ENCODE measurements around the gene CELA1. TPM values are rescaled to one million over a fixed set of nuclear protein-coding genes. Genes with fewer than 3 reads are reported as not detected.

The CELA1 gene
- total and polyA plus RNA-seq, 10 of the 15 experiments (the other 5 are each of a cell fraction or from before 2014, with no cell fraction given): not detected

GRCh38 chr12:51342416-51342815, 4.1 kb downstream of the CELA1 start:
- H3K27ac ChIP-seq (ENCODE audit: control insufficient read depth, insufficient read depth): no peak overlapping the region
- no peaks in the 10 kb centered on the region for H3K79me2 ChIP-seq (ENCODE audit: control insufficient read depth, insufficient read depth, low read length)
- no peak for FAIRE-seq
- peaks cover 20% of the 10 kb centered on the region for H3K4me1 ChIP-seq (ENCODE audit: control insufficient read depth, insufficient read depth, low read length)
- H3K4me2 ChIP-seq (ENCODE audit: control insufficient read depth, insufficient read depth): no peak overlapping the region
- SMC1A ChIA-PET (ENCODE audit: uncharacterized antibody, unreplicated experiment): interaction anchor here (0.7 to 4.4 kb wide), 10 partner anchors 8 to 1205 kb away, joined by 3 to 67 read pairs (median 4); partner anchors contain the start of genes BIN2 and SMAGP
- H3K9me3 ChIP-seq (replicated peaks; ENCODE audit: control insufficient read depth, insufficient read depth, low read length): no peaks in the 10 kb centered on the region
- H3K4me3 ChIP-seq: no peak overlapping the region
- ATAC-seq: no peak
- WGBS (ENCODE audit: insufficient coverage, insufficient replicate concordance, low lambda C conversion rate, missing lambda C conversion rate): 87% methylated on average over 10 of the region's 10 CpGs
- no peak overlapping the region for H2AFZ ChIP-seq (ENCODE audit: control insufficient read depth, low read depth, low read length)
- intact Hi-C loops (cut with micrococcal nuclease; ENCODE audit: unreplicated experiment): no loop called here
- DNase-seq (ENCODE audit: low read depth, low spot score): no peak
- no TSS peak for BruUV-seq (replicated peaks)
- no peak overlapping the region for H3K9ac ChIP-seq (ENCODE audit: control insufficient read depth, insufficient read depth, low read length)
- CTCF ChIA-PET: interaction anchor here (0.7 to 6.5 kb wide), 13 partner anchors 8 to 576 kb away, joined by 4 to 93 read pairs (median 32); partner anchors contain the start of genes DAZAP2, LETMD1 and SMAGP
- H3K27me3 ChIP-seq (replicated peaks in 1 of 2; ENCODE audit: control insufficient read depth in 2 of 2, insufficient read depth in 2 of 2, low read length in 1 of 2): no peaks in the 10 kb centered on the region
- in situ Hi-C loops (cut with MboI): loop anchor here (5.0 kb wide), 2 partner anchors 75 to 295 kb away; partner anchors contain the start of gene LETMD1
- RAD21 ChIA-PET (ENCODE audit: unreplicated experiment): interaction anchor here (1.7 to 3.9 kb wide), 6 partner anchors 23 to 517 kb away, joined by 4 to 49 read pairs (median 24); partner anchors contain the start of genes LETMD1 and SMAGP
- POLR2A ChIA-PET: interaction anchor here (0.7 to 1.5 kb wide), 2 partner anchors 79 to 294 kb away, joined by 3 to 6 read pairs; partner anchors contain the start of gene LETMD1
- no peaks in the 10 kb centered on the region for H3K36me3 ChIP-seq (ENCODE audit: control insufficient read depth in 2 of 2, insufficient read depth in 2 of 2, low read length in 1 of 2)
- TF ChIP-seq NR2F1 (conservative IDR thresholded peaks at IDR 0.05) (no peak), SMARCA5 (IDR thresholded peaks at IDR 0.05) (no peak), ZNF207 (IDR thresholded peaks at IDR 0.05; ENCODE audit: borderline replicate concordance) (no peak), SUPT20H (IDR thresholded peaks at IDR 0.05; ENCODE audit: borderline replicate concordance, control insufficient read depth, low read depth, low read length) (no peak), ZNF592 (IDR thresholded peaks at IDR 0.05) (no peak), BCLAF1 (IDR thresholded peaks at IDR 0.05) (no peak), GABPA (IDR thresholded peaks at IDR 0.05; ENCODE audit: low read depth) (no peak), TCF12 (IDR thresholded peaks at IDR 0.05; ENCODE audit: low read depth, low read length) (no peak), RELB (IDR thresholded peaks at IDR 0.05; ENCODE audit: low read depth) (no peak), ETV6 (conservative IDR thresholded peaks at IDR 0.05 in 1 of 2, IDR thresholded peaks at IDR 0.05 in 1 of 2; ENCODE audit: borderline replicate concordance in 1 of 2, low read depth in 1 of 2) (no peak), SMAD5 (IDR thresholded peaks at IDR 0.05; ENCODE audit: low read depth) (no peak), BMI1 (IDR thresholded peaks at IDR 0.05; ENCODE audit: borderline replicate concordance) (no peak), SIN3A (IDR thresholded peaks at IDR 0.05; ENCODE audit: low read depth, low read length) (no peak), BACH1 (IDR thresholded peaks at IDR 0.05; ENCODE audit: borderline replicate concordance) (no peak), RB1 (IDR thresholded peaks at IDR 0.05; ENCODE audit: borderline replicate concordance) (no peak), SIX5 (IDR thresholded peaks at IDR 0.05; ENCODE audit: low read depth, low read length, severe bottlenecking) (no peak)
- H4K20me1 ChIP-seq (ENCODE audit: control insufficient read depth, insufficient read depth): no peaks in the 10 kb centered on the region
